Measurements from ENCODE around the gene NDUFB11.
"Not testable (repeated sequence)": the region's sequence is repeated elsewhere in the genome, so short reads cannot be mapped to it uniquely, and the experiment has no call there.

NDUFB11 gene

GRCh38 chrX:47146121-47146935 is 1.8 kb upstream of the NDUFB11 start:
- FAIRE-seq (no peak), DNase-seq (ENCODE audit: insufficient read length, low spot score) (no peak)
- TF ChIP-seq CTCF (IDR thresholded peaks at IDR 0.05; ENCODE audit: insufficient read depth, missing control alignments) = no peak

GRCh38 chrX:47145395-47146120 is 1.1 kb upstream of the NDUFB11 start:
- no peak for DNase-seq (ENCODE audit: insufficient read length, low spot score)
- TF ChIP-seq CTCF (IDR thresholded peaks at IDR 0.05; ENCODE audit: insufficient read depth, missing control alignments) = no peak
- no peak for FAIRE-seq

- TF ChIP-seq CTCF (IDR thresholded peaks at IDR 0.05; ENCODE audit: insufficient read depth, missing control alignments) = no peak
- FAIRE-seq (no peak), DNase-seq (ENCODE audit: insufficient read length, low spot score) (no peak)
These were observed 442 bp downstream of the NDUFB11 start for GRCh38 chrX:47143894-47144625.

- no peak for TF ChIP-seq CTCF (IDR thresholded peaks at IDR 0.05; ENCODE audit: insufficient read depth, missing control alignments)
- no peak for FAIRE-seq
- no peak for DNase-seq (ENCODE audit: insufficient read length, low spot score)
These were observed 6.3 kb downstream of the NDUFB11 start for GRCh38 chrX:47138171-47138570.

GRCh38 chrX:47135650-47136049 is 8.9 kb downstream of the NDUFB11 start:
- FAIRE-seq = not testable (repeated sequence)

GRCh38 chrX:47133493-47133892 is 11.0 kb downstream of the NDUFB11 start:
- FAIRE-seq = no peak

More at GRCh38 chrX:47135650-47136049, 8.9 kb downstream of the NDUFB11 start:
- DNase-seq (ENCODE audit: insufficient read length, low spot score) = not testable (repeated sequence)

More at GRCh38 chrX:47133493-47133892, 11.0 kb downstream of the NDUFB11 start:
- DNase-seq (ENCODE audit: insufficient read length, low spot score) = no peak
- TF ChIP-seq CTCF (IDR thresholded peaks at IDR 0.05; ENCODE audit: insufficient read depth, missing control alignments) = no peak
